CD4-positive, alpha-beta T cell treated with Interferon alpha-2 for 1 hour (primary cell): ENCODE results near the gene P2RX3.

ENCODE experiments used
- DNase-seq, 2 donors: peaks; one replicate each; pipeline ENCODE4 v3.0.0-alpha.2; 2020 to 2022

P2RX3 gene

GRCh38 chr11:57376095-57377090, 38.2 kb downstream of the P2RX3 start:
- DNase-seq: no peak

DNA sequence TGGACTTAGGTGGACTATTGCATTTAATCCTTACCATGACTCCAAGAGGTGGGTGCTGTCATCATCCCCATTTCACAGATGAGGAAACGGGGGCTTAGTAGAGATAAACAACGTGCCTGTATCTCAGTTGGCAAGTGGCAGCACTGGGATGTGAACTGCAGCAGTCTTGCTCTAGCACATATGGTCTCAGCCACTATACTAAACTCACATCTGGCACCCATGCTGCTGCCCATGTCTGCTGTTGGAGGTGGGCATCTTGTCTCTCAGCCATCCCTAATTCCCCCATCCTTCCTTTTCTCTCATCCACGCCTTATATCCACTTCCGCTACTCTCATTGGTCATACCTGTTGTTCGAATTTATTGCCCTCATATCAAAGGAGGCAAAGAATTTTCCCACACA, 39.0 kb downstream of the P2RX3 start:
- no peak for DNase-seq

DNA sequence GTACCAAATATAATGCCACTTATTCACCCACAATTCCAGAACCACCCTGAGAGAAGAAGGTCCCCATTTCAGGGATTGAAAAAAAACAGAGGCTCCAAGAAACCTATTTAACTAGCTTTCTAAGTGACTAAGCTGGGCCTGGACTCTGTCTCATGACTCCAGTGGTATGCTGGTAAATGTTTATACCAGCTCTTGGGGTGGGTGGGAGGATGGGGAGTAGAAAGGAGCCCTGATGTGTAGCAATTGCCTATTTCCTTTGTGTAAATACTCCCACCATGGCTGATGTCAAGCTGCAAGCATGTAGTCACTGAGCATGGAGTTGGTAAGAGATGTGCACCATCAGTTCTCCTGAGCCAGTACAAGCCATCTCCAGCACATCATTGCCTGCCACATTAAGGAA, 40.0 kb downstream of the P2RX3 start:
- no peak for DNase-seq

GRCh38 chr11:57379732-57380131, 41.6 kb downstream of the P2RX3 start:
- DNase-seq: no peak

DNA sequence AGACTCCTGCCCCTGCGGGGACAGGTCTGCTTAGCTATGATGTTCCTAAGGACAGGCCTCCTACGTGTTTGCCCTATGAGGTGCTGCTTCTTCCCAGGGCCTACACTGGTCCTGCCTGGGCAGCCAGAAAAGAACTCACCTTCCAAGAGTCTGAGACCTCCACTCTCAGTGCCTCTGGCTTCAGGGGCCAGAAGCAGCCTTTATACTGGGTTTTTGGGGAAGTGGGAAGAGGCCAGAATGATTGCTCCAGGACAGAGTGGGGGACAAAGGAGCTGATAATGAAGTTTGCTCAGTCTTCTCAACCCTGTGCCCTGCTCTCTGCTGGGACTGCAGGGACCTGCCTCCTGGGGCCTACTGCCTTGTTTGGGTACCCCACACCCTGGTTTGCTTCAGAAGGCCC, 42.8 kb downstream of the P2RX3 start, which contains the start of gene PRG3:
Gene PRG3 (minus strand): TSS at position 176 of the 400 bp plus-strand sequence. CDS start 442 bp downstream, outside the sequence.
- no peak for DNase-seq

- no peak for DNase-seq
These were observed 48.2 kb downstream of the P2RX3 start for GRCh38 chr11:57386178-57386940.

- DNase-seq: no peak
These were observed 49.3 kb downstream of the P2RX3 start for GRCh38 chr11:57387289-57388030.

DNA sequence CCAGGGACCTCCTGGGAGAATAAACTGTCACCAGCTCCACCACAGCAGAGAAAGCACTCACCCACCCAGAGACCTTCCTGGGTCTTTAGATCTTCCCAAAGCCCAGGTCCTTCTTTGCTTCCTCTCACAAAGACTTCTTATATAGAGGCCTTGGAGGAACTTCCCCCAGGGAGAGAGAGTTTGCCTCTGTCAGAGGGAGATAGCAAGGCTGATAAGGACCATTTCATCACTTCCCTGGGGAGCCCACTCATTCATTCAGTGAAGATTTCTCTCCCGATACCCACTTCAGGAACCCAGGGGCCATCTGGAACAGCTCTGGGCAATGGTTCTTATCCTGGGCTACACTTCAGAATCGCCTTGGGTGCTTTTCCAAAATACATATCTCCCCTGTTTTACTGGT, 52.4 kb downstream of the P2RX3 start, which contains the start of gene PRG2:
Gene PRG2 (minus strand): TSS at position 116 of the 400 bp plus-strand sequence. CDS start 706 bp downstream, outside the sequence.
- DNase-seq: no peak

GRCh38 chr11:57391111-57391510, 53.0 kb downstream of the P2RX3 start:
- DNase-seq: no peak

- DNase-seq: no peak
These were observed 53.4 kb downstream of the P2RX3 start for GRCh38 chr11:57391539-57391938.

DNA sequence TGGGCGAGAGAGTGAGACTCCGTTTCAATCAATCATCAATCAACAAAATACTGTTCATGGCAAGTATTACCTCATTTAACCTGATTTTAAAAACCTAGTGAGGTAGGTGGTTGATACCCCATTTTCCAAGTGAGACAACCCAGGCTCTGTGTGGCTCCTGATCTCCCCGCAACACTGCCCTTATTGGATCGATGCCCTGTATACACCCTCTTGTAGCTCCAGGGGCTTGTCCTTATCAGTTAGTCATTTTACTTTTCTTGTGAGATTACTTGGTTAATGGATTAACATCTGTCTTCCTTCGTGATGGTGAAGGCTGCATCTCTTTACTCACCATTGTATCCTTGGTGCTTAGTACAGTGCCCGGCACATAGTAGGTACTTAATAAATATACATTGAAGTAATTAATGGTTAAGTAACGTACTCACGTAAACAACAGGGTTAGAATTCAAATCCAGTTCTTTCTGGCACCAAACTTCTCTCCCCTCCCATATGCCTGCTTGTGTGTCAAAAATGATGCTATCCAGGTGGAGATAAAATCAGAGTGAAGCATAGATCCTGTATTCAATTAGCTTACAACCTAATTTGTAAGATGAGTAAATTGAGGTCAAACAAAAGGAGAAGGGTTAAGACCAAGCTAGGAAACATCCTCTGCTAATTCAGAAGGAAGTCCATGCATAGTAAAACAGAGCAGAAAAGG, 54.1 kb downstream of the P2RX3 start:
- no peak for DNase-seq

- no peak for DNase-seq
These were observed 54.6 kb downstream of the P2RX3 start for GRCh38 chr11:57392763-57393105.

DNA sequence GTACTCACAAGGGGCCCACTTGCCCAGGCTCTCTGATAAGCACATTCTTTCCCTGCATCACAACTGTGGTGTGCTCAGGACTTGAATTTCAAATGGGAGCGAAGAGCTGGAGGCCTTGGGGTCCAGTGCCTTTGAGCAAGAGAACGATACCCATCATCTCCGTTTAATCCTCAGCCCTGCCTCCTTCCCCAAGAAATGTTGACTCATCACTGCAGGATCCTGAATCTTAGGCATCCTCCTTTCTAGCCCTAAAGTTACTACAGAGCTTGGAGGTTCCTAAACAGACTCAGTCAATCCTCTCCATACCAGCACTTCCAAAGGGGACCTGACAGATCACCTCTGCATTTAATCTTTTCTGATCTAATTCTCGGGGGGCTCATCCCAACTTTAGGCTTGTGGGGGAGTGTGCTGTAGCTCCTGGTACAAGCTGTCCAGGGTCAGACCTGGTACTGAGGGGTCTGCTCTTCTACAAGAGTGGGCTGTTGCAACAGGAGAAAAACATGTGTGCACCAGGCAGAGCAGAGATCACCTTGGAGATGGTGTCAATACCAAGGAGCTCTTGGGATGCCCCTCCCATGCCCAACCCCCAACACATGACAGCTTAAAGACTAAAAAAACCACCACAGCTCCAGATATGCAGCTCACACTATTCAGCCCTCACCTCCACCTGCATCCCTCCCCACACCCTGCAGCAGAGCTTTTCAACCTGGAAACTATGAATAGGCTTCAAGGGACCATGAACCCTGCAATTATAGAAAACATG, 56.2 kb downstream of the P2RX3 start:
- DNase-seq: no peak

DNA sequence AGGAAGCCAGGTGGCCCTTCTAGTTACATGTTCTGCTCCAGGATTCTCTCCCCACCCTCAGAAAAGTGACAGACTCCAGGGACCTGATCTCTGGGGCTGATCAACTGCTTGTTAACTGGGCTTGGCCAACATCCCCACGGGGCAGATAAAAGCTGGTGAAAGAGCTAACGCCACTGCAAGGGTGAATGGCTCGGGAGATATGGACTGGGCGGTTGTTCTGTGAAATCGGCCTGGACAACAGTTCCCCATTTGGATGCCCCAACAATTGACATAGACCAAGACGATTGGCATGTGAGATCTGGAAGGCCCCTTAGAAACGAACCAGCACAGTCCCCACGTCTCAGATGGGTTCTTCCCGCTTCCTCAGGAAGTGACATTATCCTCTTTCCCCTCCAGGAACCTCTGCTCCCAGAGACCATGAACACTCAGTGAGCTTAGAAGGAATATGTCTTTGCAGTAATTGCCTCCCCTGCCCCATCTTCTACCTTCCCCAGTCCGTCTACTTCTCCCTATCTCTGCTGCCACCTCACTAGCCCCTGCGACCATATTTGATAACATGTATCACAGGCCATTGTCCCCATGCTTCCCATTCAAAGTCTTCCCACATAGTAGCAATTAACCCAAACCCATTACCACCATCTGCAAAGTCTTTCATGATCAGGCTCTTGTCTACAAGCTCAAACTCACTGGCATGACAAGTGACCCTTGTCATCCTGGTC, 57.9 kb downstream of the P2RX3 start:
- no peak for DNase-seq

GRCh38 chr11:57396744-57397143, 58.6 kb downstream of the P2RX3 start:
- no peak for DNase-seq

- no peak for DNase-seq
These were observed 59.3 kb downstream of the P2RX3 start for GRCh38 chr11:57397394-57397990.

DNA sequence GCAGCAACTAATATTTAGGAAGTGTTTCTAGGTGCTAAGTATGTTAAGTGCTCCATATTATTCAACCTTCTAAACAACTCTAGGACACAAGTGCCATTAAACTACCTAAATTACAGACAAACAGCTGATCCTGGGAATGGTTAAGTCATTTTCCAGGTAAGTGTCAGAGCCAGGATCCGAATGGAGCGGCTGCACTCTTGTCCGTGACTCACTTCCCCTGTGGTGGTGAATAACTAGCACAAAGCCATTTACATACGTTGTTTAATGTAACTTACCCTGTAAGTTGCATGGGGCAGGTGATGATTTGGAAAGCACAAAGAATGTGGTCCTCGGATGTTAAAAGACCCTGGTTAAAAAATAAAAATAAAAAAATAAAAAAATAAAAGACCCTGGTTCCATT, 61.1 kb downstream of the P2RX3 start:
- no peak for DNase-seq

- DNase-seq: no peak
These were observed 61.9 kb downstream of the P2RX3 start for GRCh38 chr11:57399972-57400578.

- no peak for DNase-seq
These were observed 64.2 kb downstream of the P2RX3 start for GRCh38 chr11:57402188-57403002.
